IMR-90 (cell line): Measurements from ENCODE around the gene KIF9. TPM values are rescaled to one million over a fixed set of nuclear protein-coding genes. Genes with fewer than 3 reads are reported as not detected.

Experiments
- ATAC-seq: fragments of 200-7000 bp; cut with Tn5 transposase; 2 replicates; pipeline ENCODE4 v1.9.1; 2020; ENCODE audit warnings: low read depth, mild to moderate bottlenecking, moderate library complexity
- BruUV-seq: library from RNA; stranded (reverse); fragments of 400-500 nt; replicated peaks from 2 replicates; lab custom pipeline; 2021; lab: Mats Ljungman, UMichigan
- CTCF ChIA-PET: fragments of 300-600 bp; formaldehyde crosslinking; extraction: SDS; loops from one replicate; lab custom pipeline; 2021; ENCODE audit warnings: antibody characterized with exemption; lab: Yijun Ruan, JAX
- POLR2A ChIA-PET: fragments of 300-600 bp; sonication (Branson Sonifier 250); formaldehyde crosslinking; loops from one replicate; lab custom pipeline; 2022; ENCODE audit warnings: antibody characterized with exemption; ENCODE audit not compliant: unreplicated experiment; lab: Charles Lee
- DNase-seq: peaks from one replicate; pipeline ENCODE4 v3.0.0; 2013
- H2AFZ ChIP-seq: replicated peaks from 2 replicates; pipeline ENCODE3; 2013; ENCODE audit warnings: low read length, mild to moderate bottlenecking; ENCODE audit not compliant: poor library complexity
- H2AK5ac ChIP-seq: 2 replicates; pipeline ENCODE4 v1.6.1; 2013; ENCODE audit warnings: low read depth, low read length, inconsistent platforms
- H2AK9ac ChIP-seq: replicated peaks from 2 replicates; pipeline ENCODE3; 2013; ENCODE audit warnings: mild to moderate bottlenecking, low read depth, low read length, moderate library complexity; ENCODE audit not compliant: poor library complexity
- H2BK120ac ChIP-seq: 2 replicates; pipeline ENCODE4 v1.6.1; 2013; ENCODE audit warnings: low read depth, low read length, inconsistent platforms
- H2BK15ac ChIP-seq: 3 replicates; pipeline ENCODE4 v1.6.1; 2013; ENCODE audit warnings: low read depth, low read length, inconsistent platforms
- H2BK20ac ChIP-seq: 2 replicates; pipeline ENCODE4 v1.6.1; 2013; ENCODE audit warnings: low read depth, mild to moderate bottlenecking, inconsistent platforms, low read length, moderate library complexity
- H2BK5ac ChIP-seq: 2 replicates; pipeline ENCODE4 v1.6.1; 2013; ENCODE audit warnings: mild to moderate bottlenecking, low read depth, low read length, inconsistent platforms; ENCODE audit not compliant: poor library complexity, severe bottlenecking
- H3K14ac ChIP-seq: replicated peaks from 2 replicates; pipeline ENCODE4 v1.6.1; 2013; ENCODE audit warnings: low read depth, low read length, inconsistent platforms
- H3K18ac ChIP-seq: 2 replicates; pipeline ENCODE4 v1.6.1; 2013; ENCODE audit warnings: low read depth, low read length, control low read depth
- H3K23ac ChIP-seq: 2 replicates; pipeline ENCODE4 v1.6.1; 2013; ENCODE audit warnings: low read depth, low read length, inconsistent platforms
- H3K27ac ChIP-seq: 2 replicates; pipeline ENCODE4 v1.5.1; 2013; ENCODE audit warnings: mild to moderate bottlenecking, control low read depth, low read length; ENCODE audit not compliant: insufficient read depth
- H3K27me3 ChIP-seq: 2 replicates; pipeline ENCODE4 v1.6.1; 2013; ENCODE audit warnings: low read length; ENCODE audit not compliant: control insufficient read depth, insufficient read depth
- H3K36me3 ChIP-seq: 2 replicates; pipeline ENCODE4 v1.6.1; 2013; ENCODE audit warnings: low read length, mixed read lengths; ENCODE audit not compliant: control insufficient read depth, insufficient read depth
- H3K4ac ChIP-seq: 2 replicates; pipeline ENCODE4 v1.6.1; 2013; ENCODE audit warnings: low read depth, low read length, inconsistent platforms
- H3K4me1 ChIP-seq: 2 replicates; pipeline ENCODE4 v1.6.1; 2013; ENCODE audit warnings: low read length, mixed read lengths; ENCODE audit not compliant: control insufficient read depth, insufficient read depth
- H3K4me2 ChIP-seq: 2 replicates; pipeline ENCODE4 v1.6.1; 2013; ENCODE audit warnings: low read depth, mild to moderate bottlenecking, control low read depth, low read length, moderate library complexity
- H3K4me3 ChIP-seq: 2 replicates; pipeline ENCODE4 v1.5.1; 2013; ENCODE audit warnings: low read depth, mild to moderate bottlenecking, control low read depth, low read length, moderate library complexity; ENCODE audit not compliant: insufficient read depth
- H3K56ac ChIP-seq: 2 replicates; pipeline ENCODE4 v1.6.1; 2013; ENCODE audit warnings: low read length, inconsistent platforms; ENCODE audit not compliant: insufficient read depth; ENCODE audit errors: extremely low read depth
- H3K79me1 ChIP-seq, 2 experiments: 2 replicates each; pipeline ENCODE4 v1.6.1; 2013; ENCODE audit warnings: low read length in 2 of 2, inconsistent platforms in 1 of 2, low read depth in 1 of 2
- H3K9ac ChIP-seq: 2 replicates; pipeline ENCODE4 v1.6.1; 2013; ENCODE audit warnings: low read depth, low read length, control low read depth
- H3K9me1 ChIP-seq: 2 replicates; pipeline ENCODE4 v1.6.1; 2013; ENCODE audit warnings: low read length, inconsistent platforms; ENCODE audit not compliant: insufficient read depth
- H3K9me3 ChIP-seq: 2 replicates; pipeline ENCODE4 v1.6.1; 2013; ENCODE audit warnings: low read length; ENCODE audit not compliant: control insufficient read depth, insufficient read depth
- H4K20me1 ChIP-seq: 2 replicates; pipeline ENCODE4 v1.6.1; 2013; ENCODE audit warnings: low read length, inconsistent platforms; ENCODE audit not compliant: insufficient read depth
- H4K5ac ChIP-seq: 2 replicates; pipeline ENCODE4 v1.6.1; 2013; ENCODE audit warnings: mild to moderate bottlenecking, low read depth, low read length, control low read depth
- H4K8ac ChIP-seq, 2 experiments: 2 replicates each; pipeline ENCODE4 v1.6.1; 2013; ENCODE audit warnings: low read depth in 2 of 2, low read length in 2 of 2, control low read depth in 1 of 2, inconsistent platforms in 1 of 2
- H4K91ac ChIP-seq: 2 replicates; pipeline ENCODE4 v1.6.1; 2013; ENCODE audit warnings: low read depth, low read length, inconsistent platforms; ENCODE audit not compliant: insufficient read depth
- CTCF ChIP-seq: conservative IDR thresholded peaks from 2 replicates; pipeline ENCODE4 v1.5.1; 2012; ENCODE audit warnings: mild to moderate bottlenecking, low read depth, low read length, improper control_type of control experiment
- ELK1 ChIP-seq: fragments of 150-350 bp; IDR thresholded peaks from 2 replicates; pipeline ENCODE4 v1.6.1; 2016; ENCODE audit warnings: low read depth, mild to moderate bottlenecking, low read length, moderate library complexity, borderline replicate concordance
- FOS ChIP-seq: fragments of 150-350 bp; IDR thresholded peaks from 2 replicates; pipeline ENCODE4 v1.6.1; 2016; ENCODE audit warnings: low read depth, low read length
- MXI1 ChIP-seq: IDR thresholded peaks from 2 replicates; pipeline ENCODE4 v1.6.1; 2012; ENCODE audit warnings: low read depth, mild to moderate bottlenecking, low read length, moderate library complexity, borderline replicate concordance
- RCOR1 ChIP-seq: IDR thresholded peaks from 2 replicates; pipeline ENCODE4 v1.6.1; 2012; ENCODE audit warnings: mild to moderate bottlenecking, low read length, improper control_type of control experiment; ENCODE audit not compliant: insufficient replicate concordance
- RFX5 ChIP-seq: IDR thresholded peaks from 2 replicates; pipeline ENCODE4 v1.8.0; 2012; ENCODE audit warnings: low read depth, mild to moderate bottlenecking, low read length, moderate library complexity
- SMC3 ChIP-seq: fragments of 150-350 bp; IDR thresholded peaks from 2 replicates; pipeline ENCODE4 v1.6.1; 2016; ENCODE audit warnings: low read depth, mild to moderate bottlenecking, antibody characterized with exemption, low read length, moderate library complexity
- USF2 ChIP-seq: fragments of 150-350 bp; IDR thresholded peaks from 2 replicates; pipeline ENCODE4 v1.6.1; 2017; ENCODE audit warnings: mild to moderate bottlenecking, antibody characterized with exemption, low read length, low read depth
- WGBS, 2 experiments: methylation state at CpG; one replicate each; pipeline versions ENCODE4 v1.1.5 to v1.1.7; 2013; ENCODE audit warnings: missing lambda C conversion rate in 2 of 2; ENCODE audit not compliant: insufficient read length in 1 of 2; ENCODE audit errors: extremely low coverage in 2 of 2; 5-methylcytosine and 5-hydroxymethylcytosine counted together
- dilution Hi-C: fragments of 300-500 bp; cut with HindIII; formaldehyde crosslinking; loops from one replicate; pipeline ENCODE4 v1.14.3; 2018; ENCODE audit warnings: low sequenced_read_pairs; ENCODE audit not compliant: unreplicated experiment
- in situ Hi-C: fragments of 300-500 bp; cut with MboI; formaldehyde crosslinking; loops from 3 replicates; pipeline ENCODE4 v1.14.3; 2019; ENCODE audit warnings: low sequenced_read_pairs, inconsistent platforms, mixed read lengths
- intact Hi-C: fragments of 100-400 bp; cut with micrococcal nuclease; formaldehyde crosslinking; loops from 2 replicates; pipeline ENCODE4 v1.10.0; 2022
- polyA plus RNA-seq, 3 experiments: library from polyadenylated mRNA; depleted of rRNA; stranded (reverse); fragments of >200 nt; gene quantifications; 2 replicates each; pipeline ENCODE4 v1.2.3, GENCODE V29; 2012; ENCODE audit warnings: low replicate concordance in 1 of 3
- total RNA-seq: library from RNA; depleted of rRNA; stranded (reverse); fragments of >200 nt; gene quantifications from 2 replicates; pipeline ENCODE4 v1.2.3, GENCODE V29; 2012

Gene KIF9
- total and polyA plus RNA-seq, 2 of the 4 experiments (the other 2 are of a cell fraction) = 1.8 to 5.0 TPM

- no peak for DNase-seq
- Histone ChIP-seq H3K79me1 (peaks cover 31 to 67% of the 10 kb centered on the region in 2 experiments), H3K18ac (no peak overlapping the region), H3K14ac (no peak overlapping the region), H4K5ac (no peak overlapping the region), H2BK15ac (no peak overlapping the region), H3K4me2 (no peak overlapping the region), H4K20me1 (peaks cover 13% of the 10 kb centered on the region; the same call in 1 of the 2 replicates), H4K91ac (no peak overlapping the region), H2AFZ (no peak overlapping the region), H2BK120ac (no peak overlapping the region), H4K8ac (no peak overlapping the region), H2AK5ac (no peak overlapping the region), H3K36me3 (peaks cover 10% of the 10 kb centered on the region), H3K9me1 (peaks cover 2% of the 10 kb centered on the region; the same call in 1 of the 2 replicates), H3K4me3 (no peak overlapping the region), H3K4ac (no peak overlapping the region), H3K27ac (no peak overlapping the region), H3K23ac (no peak overlapping the region), H2BK5ac (no peak overlapping the region), H3K9ac (no peak overlapping the region), H3K9me3 (no peaks in the 10 kb centered on the region), H2BK20ac (no peak overlapping the region), H3K56ac (no peak overlapping the region), H2AK9ac (no peak overlapping the region), H3K27me3 (no peaks in the 10 kb centered on the region), H3K4me1 (0 out of 2 replicates have a peak, but pooled peaks cover 1% of the 10 kb centered on the region)
- ChIA-PET CTCF (no interaction called here), POLR2A (no interaction called here)
- WGBS, 2 experiments = no CpG with 5 or more reads among the region's 3 CpGs
- in situ Hi-C loops = no loop called here
- BruUV-seq = no TSS peak
- ATAC-seq = no peak
- TF ChIP-seq SMC3 = no peak
- no peak for TF ChIP-seq ELK1
- no peak for TF ChIP-seq CTCF
- no peak for TF ChIP-seq USF2
- TF ChIP-seq RCOR1 = no peak
- no peak for TF ChIP-seq MXI1
- TF ChIP-seq RFX5 = no peak
- no peak for TF ChIP-seq FOS
- dilution Hi-C loops = no loop called here
- intact Hi-C loops = no loop called here
Measured at GRCh38 chr3:47298439-47298838, 15.8 kb upstream of the KIF9 start.
